SIG-M5 (cell line): Measurements from ENCODE around the gene MECP2.

Experiments used
- DNase-seq: peaks from one replicate; lab custom pipeline; 2025; lab: John Stamatoyannopoulos, UW

The MECP2 gene

GRCh38 chrX:154115750-154116149 is 18.2 kb upstream of the MECP2 start:
- no peak for DNase-seq

GRCh38 chrX:154115071-154115470 is 17.6 kb upstream of the MECP2 start:
- DNase-seq, result no peak

DNA sequence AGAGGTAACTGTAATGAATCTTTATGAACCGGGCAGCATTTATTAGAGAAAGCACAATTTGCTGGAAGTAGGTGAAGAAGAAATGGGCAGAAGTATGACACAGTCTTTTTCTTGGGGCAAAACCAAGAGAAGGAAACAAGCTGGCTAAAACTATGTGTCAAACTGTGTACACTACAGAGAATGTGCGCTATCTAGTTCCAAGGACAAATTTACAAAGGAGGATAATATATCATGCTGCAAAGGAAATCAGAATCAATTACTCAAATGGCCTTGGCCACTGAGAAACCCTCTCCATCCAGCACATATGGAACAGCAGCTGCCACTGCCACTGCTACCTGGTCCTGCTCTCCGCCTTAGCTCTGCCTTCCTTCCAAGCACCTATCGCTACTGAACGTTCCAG is 17.1 kb upstream of the MECP2 start:
- no peak for DNase-seq

- DNase-seq, result no peak
Measured at GRCh38 chrX:154113729-154114128, 16.2 kb upstream of the MECP2 start.

- DNase-seq, result no peak
Measured at GRCh38 chrX:154098551-154098950, 1.0 kb upstream of the MECP2 start.

- DNase-seq, result no peak
Measured at GRCh38 chrX:154097003-154097588, 421 bp downstream of the MECP2 start.

DNA sequence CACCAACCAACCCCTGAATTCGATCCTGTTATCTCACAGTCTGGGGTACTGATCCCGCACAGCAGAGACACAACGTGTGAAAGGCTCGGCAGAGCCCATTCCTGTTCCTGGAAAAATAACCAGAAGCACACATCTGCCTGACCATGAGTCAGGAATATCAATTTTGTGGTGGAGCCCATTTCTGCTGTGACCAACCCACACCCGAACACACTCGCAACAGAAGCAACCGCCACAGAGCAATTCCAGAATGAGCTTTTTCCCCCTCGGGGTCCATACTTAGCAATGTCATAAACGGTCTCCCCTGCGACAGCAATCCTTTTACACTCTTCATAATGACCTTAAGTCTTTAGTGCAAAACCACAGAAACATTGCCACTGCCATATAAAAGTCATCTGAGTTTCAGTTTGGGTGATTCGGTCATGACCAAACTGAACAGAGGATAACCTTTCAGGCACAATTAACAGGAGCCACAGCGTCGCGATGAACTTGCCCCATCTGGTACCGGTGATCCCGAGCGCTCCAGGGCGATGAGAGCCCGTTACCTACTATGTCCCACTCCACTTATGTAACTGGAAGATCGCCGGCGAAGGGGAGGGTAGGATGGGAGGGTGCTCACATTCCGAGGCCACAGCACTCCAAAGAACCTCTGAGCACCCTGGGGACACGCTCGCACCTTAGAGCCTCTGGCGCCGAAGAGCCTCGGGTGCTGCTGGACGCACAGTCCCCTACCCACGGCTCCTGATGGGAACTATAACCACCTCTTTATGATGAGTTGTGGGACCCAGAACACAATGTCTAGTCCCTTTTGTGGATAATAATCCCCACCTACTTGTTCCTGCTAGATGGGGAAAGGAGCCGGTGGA is 1.1 kb downstream of the MECP2 start:
- no peak for DNase-seq

DNA sequence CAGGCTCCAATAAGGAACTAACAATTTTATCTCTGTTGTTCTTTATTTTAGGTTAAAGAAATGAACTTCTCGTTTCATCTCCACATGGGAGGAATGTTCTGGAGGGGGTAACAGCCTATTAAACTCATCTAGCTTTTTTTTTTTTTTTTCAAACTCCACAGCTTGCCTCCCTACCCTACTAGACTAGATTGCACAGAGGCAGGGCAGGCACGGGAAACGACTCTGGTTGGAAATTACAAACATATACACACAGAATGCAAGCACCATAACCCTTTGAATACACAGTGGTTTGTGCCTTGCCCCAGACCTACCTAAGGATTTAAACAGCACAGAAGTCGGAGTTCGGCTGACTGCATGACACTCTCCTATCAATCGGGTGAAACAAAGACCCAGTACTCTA is 2.7 kb downstream of the MECP2 start:
- DNase-seq, result no peak

- DNase-seq, result no peak
Measured at GRCh38 chrX:154093965-154094364, 3.6 kb downstream of the MECP2 start.

DNA sequence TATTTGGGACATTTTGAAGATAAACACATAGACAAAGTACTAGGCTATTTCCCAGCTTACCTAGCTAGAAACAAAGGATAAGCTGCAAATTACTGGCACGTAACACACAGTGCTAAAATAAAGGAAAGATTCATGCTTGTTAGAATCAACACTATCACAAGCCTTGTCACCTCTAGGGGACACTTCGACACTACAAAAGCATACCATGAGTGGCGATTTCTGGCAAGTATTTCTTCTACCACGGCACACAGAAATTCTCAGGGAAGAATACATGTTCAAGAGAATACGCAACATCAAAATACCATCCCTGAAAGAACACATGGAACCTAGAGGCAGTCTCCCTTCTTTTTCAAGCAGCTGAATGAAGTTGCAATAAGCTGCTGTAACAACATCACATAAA is 5.1 kb downstream of the MECP2 start:
- no peak for DNase-seq

DNA sequence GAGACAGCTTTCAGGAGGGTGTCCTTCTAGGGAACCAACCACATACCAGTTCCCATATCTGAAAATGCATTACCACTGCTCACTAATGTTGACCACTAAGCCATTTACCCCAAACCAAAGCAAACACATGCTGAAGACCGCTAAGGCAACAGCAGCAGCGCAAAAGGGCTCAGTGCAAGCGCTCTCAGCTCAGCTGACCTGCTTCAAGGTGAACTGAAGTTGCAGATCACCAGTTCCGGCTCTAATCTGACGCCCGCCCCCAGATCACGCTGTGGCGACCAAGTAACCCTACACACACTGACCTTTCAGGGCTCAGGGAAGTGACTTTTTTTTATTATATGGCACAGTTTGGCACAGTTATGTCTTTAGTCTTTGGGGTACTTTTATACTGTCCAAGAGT is 5.8 kb downstream of the MECP2 start:
- no peak for DNase-seq

GRCh38 chrX:154090731-154091130 is 6.8 kb downstream of the MECP2 start:
- DNase-seq, result no peak

GRCh38 chrX:154084449-154085300 is 12.8 kb downstream of the MECP2 start:
- DNase-seq, result no peak

DNA sequence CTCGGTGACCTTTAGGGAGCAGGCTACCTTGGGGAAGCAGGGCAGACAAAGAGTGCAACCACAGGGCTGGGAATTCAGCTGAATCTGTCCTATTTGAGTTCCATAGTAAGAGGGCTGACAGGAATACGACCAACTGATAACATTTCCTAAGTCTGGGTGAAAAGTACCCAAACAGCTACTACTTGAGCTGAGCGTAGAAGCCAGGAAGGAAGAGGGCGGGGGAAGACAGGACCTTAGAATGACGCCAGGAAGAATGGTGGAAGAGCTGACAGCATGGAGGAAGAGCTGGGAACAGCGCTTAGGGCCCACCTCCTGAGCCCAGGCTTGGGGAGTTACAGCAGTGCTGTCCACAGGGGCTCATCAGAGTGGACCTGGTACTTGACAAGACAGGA is 14.4 kb downstream of the MECP2 start:
- DNase-seq, result no peak

- DNase-seq, result no peak
Measured at GRCh38 chrX:154082396-154083125, 15.0 kb downstream of the MECP2 start.

- no peak for DNase-seq
Measured at GRCh38 chrX:154077101-154077500, 20.4 kb downstream of the MECP2 start.

- DNase-seq, result no peak
Measured at GRCh38 chrX:154074199-154074598, 23.3 kb downstream of the MECP2 start.

- no peak for DNase-seq
Measured at GRCh38 chrX:154072192-154072591, 25.3 kb downstream of the MECP2 start.

DNA sequence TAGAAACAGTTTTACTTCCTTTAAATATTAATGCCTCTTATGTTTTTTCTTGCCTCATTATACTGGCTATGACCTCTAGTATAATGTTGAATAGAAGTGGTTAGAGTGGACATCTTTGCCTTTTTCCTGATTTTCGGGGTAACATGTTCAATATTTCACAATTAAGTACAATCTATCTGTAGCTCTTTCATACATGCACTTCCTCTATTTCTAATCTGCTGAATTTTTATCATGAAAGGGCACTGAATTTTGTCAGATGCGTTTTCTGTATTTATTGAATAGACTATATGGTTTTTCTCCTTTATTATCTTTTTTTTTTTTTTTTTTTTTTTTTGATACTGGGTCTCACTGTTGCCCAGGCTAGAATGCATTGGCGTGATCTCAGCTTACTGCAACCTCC is 29.0 kb downstream of the MECP2 start:
- DNase-seq, result no peak

DNA sequence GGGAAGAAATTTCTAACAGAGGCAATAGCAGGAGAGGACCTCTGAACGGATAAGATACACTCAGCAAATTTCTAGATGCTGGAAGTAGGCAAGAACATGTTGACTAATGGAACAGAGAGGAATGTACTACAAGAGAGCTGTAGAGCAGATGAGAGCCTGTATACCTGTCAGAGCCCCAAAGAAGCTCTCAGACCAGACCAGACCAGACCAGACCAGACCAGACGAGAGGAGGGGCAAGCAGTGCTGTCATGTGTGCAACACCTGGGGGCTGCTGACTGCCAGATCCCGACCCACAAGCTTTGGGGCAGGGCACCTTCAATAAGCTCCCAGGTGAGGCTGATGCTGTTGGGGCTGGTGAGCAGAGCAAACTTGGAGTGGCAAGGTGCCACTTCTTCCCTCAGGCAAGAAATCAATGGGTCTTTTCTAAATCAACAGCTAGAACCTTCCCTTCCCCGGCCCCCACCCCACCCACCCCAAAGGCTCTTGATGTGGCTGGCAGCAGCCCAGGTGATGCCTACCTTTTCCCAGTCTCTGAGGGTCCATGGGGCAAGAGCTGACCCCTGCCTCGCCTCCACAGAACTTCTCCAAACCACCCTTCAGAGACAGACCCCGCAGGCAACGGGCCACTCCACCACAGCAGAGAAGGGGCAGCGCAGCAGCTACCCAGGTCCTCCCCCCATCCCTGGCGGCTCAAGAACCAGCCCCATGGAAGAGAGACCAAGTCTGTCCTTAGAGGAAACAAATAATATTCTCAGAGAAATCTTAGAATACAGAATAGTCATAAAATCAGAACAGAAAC is 32.7 kb downstream of the MECP2 start:
- DNase-seq, result no peak

GRCh38 chrX:154063234-154063633 is 34.3 kb downstream of the MECP2 start:
- DNase-seq, result no peak
